Measurements from ENCODE around the gene RNPEP. TPM values are rescaled to one million over a fixed set of nuclear protein-coding genes. Genes with fewer than 3 reads are reported as not detected.

The RNPEP gene
- polyA plus RNA-seq, 3 donors: 108 to 153 (median 127) TPM

GRCh38 chr1:202046227-202046626 lies 63.8 kb downstream of the RNPEP start:
- no peak overlapping the region for H3K27ac ChIP-seq (ENCODE audit: low read depth in 1 of 2, low read length in 2 of 2)
- intact Hi-C loops (cut with micrococcal nuclease): no loop called here
- H3K4me1 Mint-ChIP-seq: no peaks in the 10 kb centered on the region
- no peak for DNase-seq
- H3K36me3 Mint-ChIP-seq: no peaks in the 10 kb centered on the region
- no peaks in the 10 kb centered on the region for H3K4me1 ChIP-seq (ENCODE audit: control insufficient read depth in 1 of 2, insufficient read depth in 2 of 2, low read length in 2 of 2)
- no peaks in the 10 kb centered on the region for H3K36me3 ChIP-seq (replicated peaks in 1 of 2; ENCODE audit: control insufficient read depth in 1 of 2, insufficient read depth in 2 of 2, low read length in 2 of 2)
- H4K20me1 ChIP-seq (ENCODE audit: insufficient read depth, low read length): no peaks in the 10 kb centered on the region
- no peak overlapping the region for H3K9ac ChIP-seq (ENCODE audit: insufficient read depth, low read length, poor library complexity, severe bottlenecking)
- no peak for TF ChIP-seq CTCF (IDR thresholded peaks at IDR 0.05)
- no peak overlapping the region for H2AFZ ChIP-seq (ENCODE audit: insufficient read depth, low read depth, low read length, poor library complexity, severe bottlenecking)
- no peaks in the 10 kb centered on the region for H3K9me3 Mint-ChIP-seq
- no peak overlapping the region for H3K4me3 ChIP-seq (replicated peaks in 1 of 3; ENCODE audit: low read depth in 2 of 3, low read length in 3 of 3)
- no peaks in the 10 kb centered on the region for H3K9me3 ChIP-seq (replicated peaks in 1 of 2; ENCODE audit: control insufficient read depth in 1 of 2, insufficient read depth in 1 of 2, low read length in 2 of 2)
- H3K27me3 ChIP-seq (ENCODE audit: control insufficient read depth in 2 of 2, insufficient read depth in 2 of 2, low read length in 2 of 2): no peaks in the 10 kb centered on the region
- H3K4me3 Mint-ChIP-seq: no peak overlapping the region
- 100% methylated on average over 3 of the region's 3 CpGs for WGBS (ENCODE audit: insufficient coverage)
- H3K4me2 ChIP-seq (replicated peaks; ENCODE audit: extremely low read depth, low read length, poor library complexity, severe bottlenecking): no peak overlapping the region
- peaks cover 4 to 14% (median 6%) of the 10 kb centered on the region in 3 donors for H3K27me3 Mint-ChIP-seq (ENCODE audit: low read depth in 3 of 3)
- H3K79me2 ChIP-seq (ENCODE audit: insufficient read depth, low read length): no peaks in the 10 kb centered on the region
- H3K27ac Mint-ChIP-seq: no peak overlapping the region

- Histone ChIP-seq H3K4me2 (replicated peaks; ENCODE audit: extremely low read depth, low read length, poor library complexity, severe bottlenecking) (no peak overlapping the region), H3K36me3 (replicated peaks in 1 of 2; ENCODE audit: control insufficient read depth in 1 of 2, insufficient read depth in 2 of 2, low read length in 2 of 2) (no peaks in the 10 kb centered on the region), H3K4me3 (replicated peaks in 1 of 3; ENCODE audit: low read depth in 2 of 3, low read length in 3 of 3) (no peak overlapping the region), H4K20me1 (ENCODE audit: insufficient read depth, low read length) (no peaks in the 10 kb centered on the region), H3K27me3 (ENCODE audit: control insufficient read depth in 2 of 2, insufficient read depth in 2 of 2, low read length in 2 of 2) (no peaks in the 10 kb centered on the region), H3K9ac (ENCODE audit: insufficient read depth, low read length, poor library complexity, severe bottlenecking) (no peak overlapping the region), H3K79me2 (ENCODE audit: insufficient read depth, low read length) (no peaks in the 10 kb centered on the region), H3K4me1 (ENCODE audit: control insufficient read depth in 1 of 2, insufficient read depth in 2 of 2, low read length in 2 of 2) (no peaks in the 10 kb centered on the region), H3K27ac (ENCODE audit: low read depth in 1 of 2, low read length in 2 of 2) (no peak overlapping the region), H2AFZ (ENCODE audit: insufficient read depth, low read depth, low read length, poor library complexity, severe bottlenecking) (no peak overlapping the region), H3K9me3 (replicated peaks in 1 of 2; ENCODE audit: control insufficient read depth in 1 of 2, insufficient read depth in 1 of 2, low read length in 2 of 2) (no peaks in the 10 kb centered on the region)
- Mint-ChIP-seq H3K27me3 (ENCODE audit: low read depth in 3 of 3) (peaks cover 4 to 14% (median 5%) of the 10 kb centered on the region in 3 donors), H3K4me1 (no peaks in the 10 kb centered on the region), H3K9me3 (no peaks in the 10 kb centered on the region), H3K36me3 (no peaks in the 10 kb centered on the region), H3K4me3 (no peak overlapping the region), H3K27ac (no peak overlapping the region)
- DNase-seq: no peak
- intact Hi-C loops (cut with micrococcal nuclease): no loop called here
- TF ChIP-seq CTCF (IDR thresholded peaks at IDR 0.05): no peak
- 70% methylated on average over 5 of the region's 5 CpGs for WGBS (ENCODE audit: insufficient coverage)
Measured at GRCh38 chr1:202046748-202047708, 64.6 kb downstream of the RNPEP start.

All from CD14-positive monocyte (primary cell).